Posterior vena cava (tissue), 2 donors: ENCODE results near the gene TFAP2E. TPM values are rescaled to one million over a fixed set of nuclear protein-coding genes. Genes with fewer than 3 reads are reported as not detected.

Experiments used
- DNase-seq: peaks from one replicate; pipeline ENCODE4 v3.0.0-alpha.2; 2020; ENCODE audit warnings: low spot score
- intact Hi-C, 2 donors: fragments of 100-400 bp; cut with DNase I; formaldehyde crosslinking; loops; one replicate each; pipeline versions ENCODE4 v1.14.1 to v1.14.2; 2022 to 2023
- long read RNA-seq, 2 donors: library from polyadenylated mRNA; unstranded; transcript quantifications; one replicate each; pipeline ENCODE4 v2.0.0, GENCODE V29; 2020 to 2021
- total RNA-seq, 2 donors: library from RNA; stranded (reverse); fragmentation: NEBNext Ultra II Directional; extraction: Animal tissue kit (Norgen Biotek cat#: 25700); gene quantifications; one replicate each; pipeline ENCODE4 v1.2.1, GENCODE V29; 2021
- donor health status: DM: yes; HTN: yes; CAD: no.
- donor health status: DM: yes; HTN: yes; CAD: no.

Gene TFAP2E
- under 1 TPM; 0.65 to 0.81 TPM for total RNA-seq
- long read RNA-seq, donor 1, partial matches to known transcripts: 0 of 1 reads
- long read RNA-seq, donor 1, other reads (novel, unspliced or antisense): 1 of 1 reads
- long read RNA-seq, donor 2, partial matches to known transcripts: 0 of 1 reads
- long read RNA-seq, donor 2, other reads (novel, unspliced or antisense): 1 of 1 reads

DNA sequence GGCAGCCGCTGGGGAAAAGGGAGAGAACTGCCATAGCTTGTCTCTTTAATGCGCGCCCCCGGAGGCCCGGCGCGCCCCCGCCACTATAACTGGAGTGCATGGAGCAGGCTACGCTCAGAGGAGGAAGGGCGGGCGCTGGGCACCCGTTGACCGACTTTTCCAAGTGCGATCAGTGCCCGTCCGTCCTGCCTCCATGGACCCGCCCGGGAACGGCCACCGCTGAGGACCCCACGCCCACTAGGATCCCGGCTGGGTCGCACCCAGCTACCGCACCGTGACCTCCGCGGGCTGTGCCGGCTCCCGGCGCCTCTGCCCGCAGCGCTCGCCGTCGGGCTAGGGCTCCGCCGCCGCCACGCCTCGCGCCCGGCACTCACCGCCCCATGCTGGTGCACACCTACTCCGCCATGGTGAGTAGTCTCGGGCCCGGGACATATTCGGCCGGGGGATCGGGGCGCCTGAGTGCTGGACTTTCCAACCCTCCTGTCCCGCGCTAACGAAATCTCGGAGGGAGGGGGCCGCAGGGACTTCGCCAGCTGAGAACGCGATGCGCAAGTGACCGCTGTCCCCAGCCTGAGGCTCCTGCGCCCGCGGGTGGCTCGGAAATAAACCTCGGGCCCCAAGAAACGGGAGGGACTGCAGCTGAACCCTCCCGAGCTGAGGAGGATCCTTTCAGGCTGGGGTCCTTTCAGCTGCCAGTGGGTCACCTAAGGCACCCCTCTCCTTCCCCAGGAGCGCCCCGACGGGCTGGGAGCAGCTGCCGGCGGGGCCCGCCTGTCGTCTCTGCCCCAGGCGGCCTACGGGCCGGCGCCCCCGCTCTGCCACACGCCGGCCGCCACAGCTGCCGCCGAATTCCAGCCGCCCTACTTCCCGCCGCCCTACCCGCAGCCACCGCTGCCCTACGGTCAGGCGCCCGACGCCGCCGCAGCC is at the start of gene TFAP2E:
Gene TFAP2E, plus strand, starts transcription at position 117 of the 927 bp plus-strand sequence. Its CDS starts 264 bp downstream, at position 381.
- intact Hi-C loops: loop anchor here in 1 of 2 donors (1.0 to 5.0 kb wide), 2 partner anchors 154 to 188 kb away; no protein-coding TSS in a partner anchor
- peak; percentile 85 for DNase-seq

DNA sequence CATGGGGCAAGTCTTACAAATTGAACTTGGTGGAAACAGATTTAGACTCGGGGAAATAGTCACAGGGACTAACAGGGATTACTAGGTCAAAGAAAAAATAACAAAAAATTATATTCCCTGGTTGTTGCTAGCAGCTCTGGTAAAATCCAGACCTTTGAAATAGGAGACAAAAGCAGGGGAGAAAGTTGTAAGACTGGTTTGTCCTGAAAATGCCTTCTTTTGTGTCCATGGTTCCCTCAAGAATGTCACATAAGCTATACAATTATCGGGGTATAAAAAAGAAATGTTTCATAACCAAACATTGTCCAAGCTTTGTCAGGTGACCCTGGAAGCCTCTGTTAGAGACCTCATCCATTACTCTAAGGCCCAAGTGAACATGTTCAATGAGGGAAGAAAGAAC is 49.0 kb upstream of the TFAP2E start:
- intact Hi-C loops: no loop called here
- DNase-seq: no peak

DNA sequence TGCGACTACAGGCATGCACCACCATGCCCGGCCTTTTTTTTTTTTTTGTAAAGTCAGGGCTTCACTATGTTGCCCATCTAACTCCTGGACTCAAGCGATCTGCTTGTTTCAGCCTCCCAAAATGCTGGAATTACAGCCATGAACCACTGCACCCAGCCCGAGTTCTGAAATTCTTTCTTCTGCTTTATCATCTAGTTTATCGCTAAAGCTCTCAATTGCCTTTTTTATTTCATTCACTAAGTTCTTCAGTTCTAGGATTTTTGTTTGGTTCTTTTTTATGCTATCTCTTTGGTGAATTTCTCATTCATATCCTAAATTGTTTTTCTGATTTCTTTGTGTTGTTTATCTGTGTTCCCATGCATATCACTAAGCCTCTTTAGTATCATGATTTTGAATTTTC is 42.9 kb upstream of the TFAP2E start:
- no peak for DNase-seq
- intact Hi-C loops: no loop called here

DNA sequence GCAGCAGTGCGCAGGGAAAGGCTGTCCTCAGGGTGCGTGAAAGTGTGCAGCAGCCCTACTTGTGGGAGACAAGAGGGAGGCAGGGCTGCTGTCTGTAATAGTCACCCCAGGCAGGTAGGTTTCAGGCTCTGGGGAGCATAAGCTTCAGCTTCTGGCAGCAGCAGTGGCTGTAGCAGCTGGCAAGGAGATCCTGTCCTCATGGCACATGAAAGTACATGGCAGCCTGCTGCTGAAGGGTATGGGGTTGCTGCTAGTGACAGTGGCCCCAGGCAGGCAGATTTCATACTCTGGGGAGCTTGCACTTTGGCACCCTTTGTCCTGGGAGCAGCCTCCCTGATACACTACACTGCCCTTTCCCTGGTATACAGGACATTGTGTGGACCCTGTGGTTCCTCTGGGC is 42.2 kb upstream of the TFAP2E start:
- no peak for DNase-seq
- intact Hi-C loops: no loop called here

DNA sequence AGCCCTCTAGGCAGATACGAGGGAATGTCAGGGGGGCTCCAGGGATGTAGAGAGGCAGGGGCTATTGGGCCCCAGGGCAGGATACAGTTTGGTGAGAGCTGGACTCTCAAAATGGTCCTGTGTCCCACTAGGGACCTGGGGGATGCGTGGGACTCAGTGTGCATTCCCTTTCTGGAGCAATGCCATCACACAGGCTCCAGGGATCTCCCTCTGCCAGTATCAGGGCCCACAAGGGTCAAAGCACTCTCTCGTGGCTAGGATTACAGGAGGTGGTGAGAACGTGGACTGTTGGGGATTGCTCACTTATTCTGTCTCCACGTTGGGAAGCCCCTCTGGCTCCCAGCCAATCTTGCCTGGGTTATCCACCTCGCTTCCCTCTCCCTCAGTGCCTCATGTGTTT is 41.7 kb upstream of the TFAP2E start:
- intact Hi-C loops: no loop called here
- no peak for DNase-seq

DNA sequence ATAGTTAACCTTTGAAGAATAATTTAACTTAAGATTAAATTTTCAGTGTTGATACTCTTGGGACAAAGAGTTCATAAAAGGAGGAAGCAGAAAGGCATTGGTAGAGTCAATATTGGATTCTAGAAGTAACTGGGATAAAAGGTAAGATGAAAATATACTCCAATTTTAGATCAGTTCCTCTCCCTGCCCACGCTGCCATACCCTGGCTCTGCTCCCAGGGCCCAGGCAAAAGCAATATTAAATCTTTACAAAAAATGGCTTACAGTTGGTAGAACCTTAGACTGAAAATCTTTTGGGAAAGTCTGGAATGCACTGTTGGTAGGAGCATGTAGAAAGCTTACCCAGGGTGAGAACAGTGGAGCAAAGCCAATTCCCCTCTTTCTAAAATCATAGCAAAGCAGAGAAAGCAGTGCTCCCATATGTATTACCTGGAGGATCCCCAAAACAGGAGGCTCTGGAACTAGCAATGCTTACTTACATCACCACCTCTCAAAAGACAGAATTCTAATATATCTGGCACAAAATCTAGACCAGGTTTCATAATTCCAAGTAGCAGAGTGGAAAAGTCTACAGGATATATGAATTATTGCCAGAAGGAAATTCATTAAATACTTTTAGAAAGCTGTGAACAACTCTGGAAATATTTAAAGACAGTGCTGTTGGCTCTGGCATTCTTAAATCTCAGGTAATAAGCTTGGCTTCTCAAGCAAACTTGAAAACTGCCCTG is 40.5 kb upstream of the TFAP2E start:
- no peak for DNase-seq
- intact Hi-C loops: no loop called here

DNA sequence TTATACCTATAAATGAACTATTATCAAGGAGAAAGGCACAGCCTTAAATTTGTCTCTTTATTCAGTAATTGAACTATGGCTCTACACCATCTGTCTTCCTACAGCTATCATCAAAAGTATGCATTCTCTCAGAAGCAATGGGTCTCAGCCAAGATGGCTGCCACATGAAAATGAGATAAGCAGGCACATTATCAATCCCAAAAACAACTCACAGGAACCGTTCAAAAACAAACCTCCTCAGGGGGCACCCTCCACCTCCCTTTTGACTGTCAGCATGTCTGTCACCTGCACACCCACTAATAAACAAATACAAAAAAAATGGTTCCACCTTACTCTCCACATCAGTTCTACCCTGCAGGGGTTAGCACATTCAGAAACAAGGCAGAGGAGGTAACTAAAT is 39.5 kb upstream of the TFAP2E start:
- intact Hi-C loops: no loop called here

DNA sequence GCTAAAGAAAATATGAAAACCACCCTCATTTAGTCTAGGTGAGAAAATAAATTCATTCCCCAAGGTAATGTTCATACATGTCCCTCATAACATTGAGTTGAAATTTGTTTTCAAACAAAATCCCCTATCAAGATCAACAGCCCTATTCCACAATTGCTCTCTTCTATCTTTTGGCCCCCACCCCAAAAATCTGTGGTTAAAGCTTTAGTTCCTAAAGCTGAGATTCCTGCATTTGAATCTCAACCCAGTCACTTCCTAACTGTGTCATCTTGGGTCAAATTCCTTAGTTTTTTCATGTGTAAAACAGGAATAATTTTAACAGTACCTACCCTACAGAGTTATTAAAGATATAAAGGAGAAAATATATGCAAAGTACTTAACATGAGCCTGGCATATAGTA is 37.9 kb upstream of the TFAP2E start:
- intact Hi-C loops: no loop called here
- no peak for DNase-seq

More for the DNA sequence above, 39.5 kb upstream of the TFAP2E start:
- DNase-seq: no peak

DNA sequence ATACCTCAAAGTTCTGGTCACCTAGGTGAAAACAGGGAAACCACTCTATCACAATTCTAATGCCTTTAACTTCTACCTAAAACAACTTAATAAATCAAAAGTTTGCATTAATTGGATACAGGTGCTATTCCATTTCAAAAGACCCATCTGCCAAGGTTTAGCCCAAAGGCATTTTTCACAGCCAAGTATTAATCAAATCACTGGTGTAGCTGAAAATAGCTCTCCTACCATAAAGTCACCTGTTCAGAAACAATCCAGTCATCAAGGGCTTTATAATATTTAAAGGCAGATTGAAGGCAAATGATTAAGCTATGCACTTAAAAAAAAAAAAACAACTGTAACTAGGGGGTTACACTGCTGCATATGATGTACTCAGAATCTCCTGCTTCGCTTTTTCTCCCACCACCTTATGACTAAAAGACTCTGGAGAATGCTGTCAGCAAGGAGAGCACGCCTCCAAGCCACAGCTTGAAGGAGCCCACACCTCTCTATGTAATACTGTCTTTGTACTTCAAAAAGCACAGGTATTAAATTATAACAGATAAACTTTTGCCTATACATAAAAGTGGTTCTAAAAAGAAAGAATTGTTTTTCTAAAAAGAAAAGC is 36.5 kb upstream of the TFAP2E start:
- no peak for DNase-seq
- intact Hi-C loops: no loop called here

DNA sequence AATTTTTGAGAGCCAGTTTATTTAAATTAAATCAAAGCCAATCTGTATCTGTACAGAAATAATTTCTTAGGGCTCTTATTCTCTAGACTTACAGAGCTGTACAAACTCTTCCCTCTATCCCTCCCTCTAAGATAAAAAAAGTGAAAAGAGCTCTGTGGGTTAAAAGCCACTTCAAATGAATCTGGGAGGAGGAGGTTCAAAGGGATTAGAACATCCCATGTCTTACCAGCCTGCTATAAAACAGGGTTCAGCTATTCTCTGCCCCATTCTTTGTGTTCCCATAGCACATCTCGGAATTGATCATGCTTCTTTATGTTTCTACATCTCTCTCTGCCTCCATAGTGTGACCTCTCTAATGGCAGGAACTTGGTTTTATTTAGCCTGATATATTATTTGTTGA is 35.3 kb upstream of the TFAP2E start:
- intact Hi-C loops: no loop called here

DNA sequence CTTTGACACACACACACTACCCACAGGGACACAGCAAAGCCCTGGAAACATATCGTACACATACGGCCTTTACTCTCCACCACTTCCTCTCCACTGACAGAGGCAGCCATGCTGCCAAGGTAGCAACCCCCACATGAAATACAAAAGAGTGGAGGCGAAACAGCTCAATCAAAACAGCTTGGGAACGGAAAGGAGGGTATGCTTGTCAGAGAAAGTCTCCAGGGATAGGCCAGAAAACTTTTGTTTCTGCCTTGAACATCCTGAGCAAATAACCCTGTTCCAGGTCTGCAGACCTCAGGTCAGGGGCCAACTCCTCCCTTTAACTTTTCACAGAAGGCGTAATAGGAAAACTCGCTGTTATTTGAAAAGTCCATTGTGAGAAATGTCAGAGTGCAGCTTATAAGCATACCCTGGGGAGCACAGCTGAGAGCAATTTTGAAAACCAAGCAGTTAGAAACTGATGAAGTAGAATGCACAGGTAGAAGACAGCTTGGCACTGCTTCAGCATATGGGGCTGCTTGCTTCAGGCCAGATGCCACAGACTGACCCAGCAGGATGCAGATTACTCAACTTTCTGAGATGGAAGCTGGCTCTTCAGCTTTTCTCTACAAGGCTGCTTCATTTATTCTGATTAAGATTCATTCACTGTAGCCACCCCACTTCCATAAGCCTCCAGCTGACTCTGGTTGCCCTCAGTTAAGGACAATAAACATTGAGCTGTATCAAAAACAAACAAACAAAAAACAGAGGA is 33.9 kb upstream of the TFAP2E start:
- DNase-seq: no peak
- intact Hi-C loops: no loop called here

More for the DNA sequence above, 35.3 kb upstream of the TFAP2E start:
- no peak for DNase-seq

DNA sequence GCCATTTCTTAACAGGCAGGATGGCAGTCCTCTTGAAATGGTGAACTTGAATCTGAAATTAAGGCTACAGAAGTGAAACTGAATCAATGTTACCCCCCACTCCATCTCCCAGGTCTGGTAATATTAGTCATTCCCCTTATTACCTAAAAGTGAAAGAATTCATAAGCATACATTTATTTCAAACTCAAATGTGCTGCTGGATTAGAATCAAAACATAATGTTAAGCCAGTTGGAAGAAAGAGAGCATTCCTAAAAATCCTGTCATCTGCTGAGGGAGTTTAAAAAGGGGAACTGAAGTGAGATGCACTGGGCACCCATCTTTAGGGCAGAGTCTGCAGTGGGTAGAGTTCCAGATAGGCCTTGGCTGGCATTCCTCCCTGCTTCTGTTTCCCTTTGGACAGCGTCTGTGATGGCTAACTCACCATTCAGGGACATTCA is 33.3 kb upstream of the TFAP2E start:
- no peak for DNase-seq
- intact Hi-C loops: no loop called here

DNA sequence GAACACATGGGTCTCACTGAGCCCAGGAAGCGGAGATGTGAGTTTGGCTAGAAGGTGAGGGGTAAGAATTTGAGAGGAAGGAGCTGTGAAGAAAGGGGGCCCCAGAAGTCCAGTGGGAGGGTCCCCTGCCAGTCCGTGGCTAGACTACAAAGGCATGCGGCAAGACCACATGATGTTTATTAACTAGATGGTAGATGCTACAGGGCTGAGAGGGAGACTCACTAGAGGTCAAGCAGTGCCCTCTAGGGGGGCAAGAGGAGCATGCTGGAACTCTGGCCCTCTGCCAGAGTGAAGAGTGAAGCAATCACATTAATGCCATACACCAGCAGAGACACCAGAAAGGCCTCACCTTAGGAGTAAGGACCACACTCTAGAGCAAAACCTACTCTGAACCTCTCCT is 28.1 kb upstream of the TFAP2E start:
- DNase-seq: no peak
- intact Hi-C loops: no loop called here

DNA sequence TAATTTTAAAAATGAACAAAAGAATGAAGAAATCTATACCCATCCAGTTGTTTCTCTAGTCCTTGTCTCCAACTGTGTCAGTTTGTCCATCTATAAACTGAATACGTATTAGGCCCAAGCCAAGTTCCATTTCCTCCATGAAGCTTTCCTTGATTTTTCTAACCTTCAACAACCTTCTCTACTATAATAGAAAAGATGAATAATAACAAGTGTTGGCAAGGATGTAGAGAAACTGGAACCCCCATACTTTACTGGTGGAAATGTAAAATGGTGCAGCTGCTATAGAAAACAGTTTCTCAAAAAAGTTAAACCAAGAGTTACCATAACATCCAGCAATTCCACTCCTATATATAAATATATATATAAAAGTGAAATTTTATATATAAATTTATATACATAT is 26.5 kb upstream of the TFAP2E start:
- no peak for DNase-seq
- intact Hi-C loops: no loop called here

DNA sequence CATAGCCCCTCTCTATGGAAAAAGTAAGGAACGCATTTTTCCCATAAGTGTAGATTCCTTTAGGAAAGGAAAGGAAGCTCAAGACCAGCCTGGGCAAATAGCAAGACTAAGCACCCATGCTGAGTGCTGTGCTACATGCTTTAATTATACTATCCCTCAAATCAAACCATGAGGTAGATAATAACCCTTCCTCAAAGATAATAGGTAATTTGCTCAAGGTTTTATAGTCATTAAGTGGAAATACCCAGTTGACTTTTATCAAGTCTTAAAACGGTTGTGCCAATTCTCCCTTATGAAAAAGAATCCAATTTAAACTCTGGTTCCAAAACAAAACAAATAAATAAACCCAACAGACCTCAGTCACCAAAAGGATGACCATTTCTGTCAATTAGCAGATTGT is 19.3 kb upstream of the TFAP2E start:
- intact Hi-C loops: no loop called here

DNA sequence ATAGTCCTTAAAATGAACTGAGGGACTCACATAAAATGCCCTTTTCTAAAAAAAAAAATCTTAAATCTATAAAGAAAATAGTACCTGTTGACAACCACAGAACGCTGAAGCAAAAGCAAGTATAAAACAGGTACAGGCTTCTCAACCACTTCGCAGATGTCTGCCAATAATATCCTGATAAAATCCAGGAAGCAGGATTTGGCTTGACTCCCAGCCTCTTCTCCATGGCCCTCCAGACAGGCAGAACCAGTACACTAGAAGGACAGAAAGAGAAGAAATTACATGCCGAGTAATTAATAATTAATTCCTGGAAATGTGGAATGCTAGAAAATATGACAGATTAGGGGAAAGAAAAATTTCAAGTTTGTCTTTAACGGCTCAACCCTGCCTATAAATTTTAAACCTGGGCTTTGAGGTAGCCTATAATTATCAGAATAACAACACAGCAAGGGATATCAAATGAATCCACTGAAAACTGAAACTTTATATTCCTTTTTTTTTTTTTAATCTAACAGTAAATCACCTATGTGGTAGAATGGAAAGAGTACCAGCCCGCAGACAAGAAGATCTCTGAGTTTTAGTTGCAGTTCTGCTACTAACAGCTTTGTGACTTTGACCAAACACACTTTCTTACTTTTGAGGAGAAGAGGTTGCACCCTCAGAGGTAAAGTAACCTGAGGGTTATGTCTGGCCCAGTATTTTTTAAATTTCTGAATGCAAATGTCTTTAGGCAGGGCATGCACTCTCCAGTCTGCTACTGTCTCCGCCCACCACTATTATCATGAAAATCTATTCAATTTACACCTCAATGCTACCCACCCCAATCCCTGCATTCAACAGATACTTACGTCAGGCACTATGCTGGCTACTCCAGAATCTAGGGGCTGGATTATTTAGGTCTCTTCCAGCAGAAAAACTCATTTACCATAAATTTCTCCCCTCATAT is 18.6 kb upstream of the TFAP2E start:
- DNase-seq: no peak
- intact Hi-C loops: no loop called here

More for the DNA sequence above, 19.3 kb upstream of the TFAP2E start:
- DNase-seq: no peak

DNA sequence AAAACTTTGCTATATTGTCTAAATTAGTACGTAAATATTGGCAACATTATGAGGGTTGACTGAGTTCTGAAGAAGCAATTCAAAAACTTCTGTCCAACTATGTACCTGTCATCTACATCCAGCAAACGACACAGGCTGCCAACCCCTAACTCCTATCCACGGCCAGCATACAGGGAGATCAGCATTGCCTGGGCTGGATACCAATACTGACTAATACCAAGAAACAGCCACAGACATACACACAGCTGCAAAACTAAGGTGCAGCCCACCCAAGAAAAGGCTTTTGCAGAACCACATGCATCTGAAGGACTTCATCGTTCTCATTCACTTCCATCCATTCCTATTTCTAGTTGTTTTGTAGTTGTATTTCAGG is 17.9 kb upstream of the TFAP2E start:
- no peak for DNase-seq
- intact Hi-C loops: no loop called here
